Testis (tissue), 3 donors: ENCODE results near the gene FOXQ1. TPM values are rescaled to one million over a fixed set of nuclear protein-coding genes. Genes with fewer than 3 reads are reported as not detected.

Experiments used
- DNase-seq: peaks from one replicate; pipeline ENCODE4 v3.0.0-alpha.2; 2019
- H3K27ac ChIP-seq, 2 donors: fragments of 200-600 bp; sonication (generic); one replicate each; pipeline ENCODE4 v1.5.1; 2019
- H3K27me3 ChIP-seq: fragments of 200-600 bp; sonication (generic); one replicate; pipeline ENCODE4 v1.5.1; 2019
- H3K36me3 ChIP-seq: fragments of 200-600 bp; sonication (generic); one replicate; pipeline ENCODE4 v1.5.1; 2017; ENCODE audit warnings: low read depth; ENCODE audit errors: missing control alignments
- H3K4me1 ChIP-seq: fragments of 200-600 bp; sonication (generic); one replicate; pipeline ENCODE4 v1.5.1; 2019
- H3K4me3 ChIP-seq, 2 donors: fragments of 200-600 bp; sonication (generic); one replicate each; pipeline ENCODE4 v1.5.1; 2017 to 2019
- H3K9me3 ChIP-seq: fragments of 200-600 bp; sonication (generic); one replicate; pipeline ENCODE4 v1.5.1; 2017
- POLR2A ChIP-seq: fragments of 450-650 bp; IDR thresholded peaks from one replicate; pipeline ENCODE4 v1.6.1; 2017; ENCODE audit warnings: antibody characterized with exemption, mild to moderate bottlenecking, moderate library complexity
- WGBS, 2 donors: methylation state at CpG; one replicate each; pipeline ENCODE4 v1.1.5; 2018; 5-methylcytosine and 5-hydroxymethylcytosine counted together
- intact Hi-C: fragments of 100-400 bp; cut with DNase I; formaldehyde crosslinking; loops from one replicate; pipeline ENCODE4 v1.15.1; 2023; ENCODE audit warnings: low total_unique reads
- polyA plus RNA-seq: library from polyadenylated mRNA; stranded (reverse); fragments of 350-450 nt; fragmentation: Illumina TruSeq; extraction: RNeasy Lipid Tissue Mini Kit (QIAGEN cat#74804); gene quantifications from one replicate; pipeline ENCODE4 v1.2.3, GENCODE V29; 2014; ENCODE audit warnings: low read depth, low replicate concordance; ENCODE audit not compliant: insufficient read depth
- total RNA-seq, 2 donors: library from RNA; depleted of rRNA; stranded (reverse); fragments of >200 nt; gene quantifications; one replicate each; pipeline ENCODE4 v1.2.3, GENCODE V29; 2016
- TF ChIP-seq, protein P1 (sequence below), 3 experiments: fragments of 450-650 bp in 2 of 3; fragments of 200-600 bp in 1 of 3; sonication (generic) in 1 of 3; IDR thresholded peaks; one replicate each; pipeline ENCODE4 v1.5.1; 2016 to 2019; ENCODE audit warnings: antibody characterized with exemption in 3 of 3, mild to moderate bottlenecking in 2 of 3, moderate library complexity in 1 of 3

The FOXQ1 gene
- total and polyA plus RNA-seq, 3 donors from 2014 or later: 0.53 to 1.7 (median 1.7) TPM

GRCh38 chr6:1281746-1282145, 30.2 kb upstream of the FOXQ1 start:
- no peaks in the 10 kb centered on the region for H3K27me3 ChIP-seq
- TF ChIP-seq, protein P1, sequence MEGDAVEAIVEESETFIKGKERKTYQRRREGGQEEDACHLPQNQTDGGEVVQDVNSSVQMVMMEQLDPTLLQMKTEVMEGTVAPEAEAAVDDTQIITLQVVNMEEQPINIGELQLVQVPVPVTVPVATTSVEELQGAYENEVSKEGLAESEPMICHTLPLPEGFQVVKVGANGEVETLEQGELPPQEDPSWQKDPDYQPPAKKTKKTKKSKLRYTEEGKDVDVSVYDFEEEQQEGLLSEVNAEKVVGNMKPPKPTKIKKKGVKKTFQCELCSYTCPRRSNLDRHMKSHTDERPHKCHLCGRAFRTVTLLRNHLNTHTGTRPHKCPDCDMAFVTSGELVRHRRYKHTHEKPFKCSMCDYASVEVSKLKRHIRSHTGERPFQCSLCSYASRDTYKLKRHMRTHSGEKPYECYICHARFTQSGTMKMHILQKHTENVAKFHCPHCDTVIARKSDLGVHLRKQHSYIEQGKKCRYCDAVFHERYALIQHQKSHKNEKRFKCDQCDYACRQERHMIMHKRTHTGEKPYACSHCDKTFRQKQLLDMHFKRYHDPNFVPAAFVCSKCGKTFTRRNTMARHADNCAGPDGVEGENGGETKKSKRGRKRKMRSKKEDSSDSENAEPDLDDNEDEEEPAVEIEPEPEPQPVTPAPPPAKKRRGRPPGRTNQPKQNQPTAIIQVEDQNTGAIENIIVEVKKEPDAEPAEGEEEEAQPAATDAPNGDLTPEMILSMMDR (IDR thresholded peaks at IDR 0.05): no peak
- no peak for TF ChIP-seq POLR2A
- H3K36me3 ChIP-seq: no peaks in the 10 kb centered on the region
- no peak overlapping the region for H3K27ac ChIP-seq
- intact Hi-C loops: no loop called here
- no peak for DNase-seq
- H3K4me1 ChIP-seq: no peaks in the 10 kb centered on the region
- H3K4me3 ChIP-seq: no peak overlapping the region
- 83 to 84% methylated on average over 8 of the region's 8 CpGs for WGBS, 2 donors
- no peaks in the 10 kb centered on the region for H3K9me3 ChIP-seq

DNA sequence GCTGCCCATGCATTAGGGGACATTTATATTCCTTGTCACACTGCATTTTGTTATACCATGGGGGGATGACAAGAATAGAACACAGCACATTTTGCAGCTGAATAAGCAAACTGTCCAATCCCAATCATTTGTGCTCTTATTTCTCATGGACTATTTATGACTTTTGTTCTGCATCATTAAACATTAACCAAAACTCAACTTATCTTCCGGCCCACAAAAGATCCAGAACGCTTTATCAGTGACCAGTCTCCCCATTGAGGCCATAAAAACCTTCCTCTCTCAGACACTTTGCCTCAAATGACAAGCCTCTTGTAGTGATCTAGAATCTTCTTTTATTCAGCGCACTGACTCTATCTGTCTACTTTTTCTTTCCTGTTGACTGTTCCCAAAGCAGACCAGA, 28.4 kb upstream of the FOXQ1 start:
- intact Hi-C loops: no loop called here
- H3K4me1 ChIP-seq: no peaks in the 10 kb centered on the region
- no peak overlapping the region for H3K4me3 ChIP-seq
- TF ChIP-seq POLR2A: no peak
- no peak overlapping the region for H3K27ac ChIP-seq
- no peaks in the 10 kb centered on the region for H3K36me3 ChIP-seq
- H3K9me3 ChIP-seq: no peaks in the 10 kb centered on the region
- no peak for DNase-seq
- no peaks in the 10 kb centered on the region for H3K27me3 ChIP-seq
- WGBS, 2 donors: 52 to 59% methylated on average over 3 of the region's 3 CpGs

DNA sequence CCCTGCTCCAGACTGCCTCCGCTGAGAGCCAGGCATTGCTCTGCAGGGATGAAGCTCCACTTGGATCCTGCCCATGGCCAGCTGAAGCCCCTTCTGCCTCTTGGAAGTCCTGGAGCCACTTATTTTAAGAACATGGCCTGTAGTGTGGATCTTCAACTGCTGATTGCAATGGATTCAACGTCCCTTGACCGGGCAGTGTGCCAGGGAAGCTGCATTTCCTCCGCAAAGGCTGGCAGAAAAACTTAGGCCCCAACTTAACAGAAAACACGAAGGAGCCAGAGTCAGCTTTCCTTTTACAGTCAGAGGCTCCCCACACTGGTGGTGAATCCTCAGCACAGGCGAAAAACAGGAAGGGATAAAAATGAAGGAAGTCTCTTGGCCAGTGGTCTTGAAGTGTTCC, 26.3 kb upstream of the FOXQ1 start:
- Histone ChIP-seq H3K36me3 (no peaks in the 10 kb centered on the region), H3K4me3 (no peak overlapping the region), H3K27ac (no peak overlapping the region), H3K9me3 (no peaks in the 10 kb centered on the region), H3K4me1 (no peaks in the 10 kb centered on the region), H3K27me3 (no peaks in the 10 kb centered on the region)
- DNase-seq: no peak
- intact Hi-C loops: no loop called here
- 60 to 70% methylated on average over 6 of the region's 6 CpGs for WGBS, 2 donors
- no peak for TF ChIP-seq POLR2A
- TF ChIP-seq, protein P1 (IDR thresholded peaks at IDR 0.05): no peak

- TF ChIP-seq, protein P1 (IDR thresholded peaks at IDR 0.05): no peak
- no peak for TF ChIP-seq POLR2A
- no peak overlapping the region for H3K4me3 ChIP-seq
- no peaks in the 10 kb centered on the region for H3K27me3 ChIP-seq
- H3K9me3 ChIP-seq: no peaks in the 10 kb centered on the region
- no peaks in the 10 kb centered on the region for H3K4me1 ChIP-seq
- no peak for DNase-seq
- no peaks in the 10 kb centered on the region for H3K36me3 ChIP-seq
- WGBS, 2 donors: 39 to 52% methylated on average over 4 of the region's 4 CpGs
- intact Hi-C loops: no loop called here
- no peak overlapping the region for H3K27ac ChIP-seq
These were observed 25.9 kb upstream of the FOXQ1 start for GRCh38 chr6:1285956-1286355.

DNA sequence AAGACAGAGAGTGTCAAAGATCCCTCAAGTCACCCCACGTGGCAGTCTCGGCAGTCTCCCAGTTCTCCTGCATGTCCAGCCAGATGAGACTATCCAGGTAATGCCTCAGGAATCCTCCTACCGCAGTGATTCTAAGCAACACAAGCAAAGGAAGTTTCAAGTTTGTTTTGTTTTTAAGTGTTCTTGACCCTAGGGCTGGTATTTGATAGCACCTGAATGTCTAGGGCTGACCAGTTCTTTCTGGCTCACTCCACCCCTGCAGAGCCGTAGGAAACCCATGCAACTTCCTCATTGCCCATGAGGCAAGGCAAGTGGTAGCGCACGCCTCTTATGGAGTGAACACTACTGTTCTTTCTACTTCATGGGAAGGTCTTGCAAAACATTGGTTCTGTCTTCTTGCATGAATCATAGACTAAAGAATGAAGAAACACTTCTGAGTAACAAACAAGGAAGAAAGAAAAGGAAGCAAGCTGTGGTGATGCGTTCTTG, 24.8 kb upstream of the FOXQ1 start:
- WGBS, 2 donors: 96% methylated on average over 7 of the region's 7 CpGs
- Histone ChIP-seq H3K4me3 (no peak overlapping the region), H3K9me3 (no peaks in the 10 kb centered on the region), H3K27me3 (no peaks in the 10 kb centered on the region), H3K36me3 (no peaks in the 10 kb centered on the region), H3K4me1 (no peaks in the 10 kb centered on the region), H3K27ac (no peak overlapping the region)
- intact Hi-C loops: no loop called here
- no peak for TF ChIP-seq POLR2A
- no peak for DNase-seq

DNA sequence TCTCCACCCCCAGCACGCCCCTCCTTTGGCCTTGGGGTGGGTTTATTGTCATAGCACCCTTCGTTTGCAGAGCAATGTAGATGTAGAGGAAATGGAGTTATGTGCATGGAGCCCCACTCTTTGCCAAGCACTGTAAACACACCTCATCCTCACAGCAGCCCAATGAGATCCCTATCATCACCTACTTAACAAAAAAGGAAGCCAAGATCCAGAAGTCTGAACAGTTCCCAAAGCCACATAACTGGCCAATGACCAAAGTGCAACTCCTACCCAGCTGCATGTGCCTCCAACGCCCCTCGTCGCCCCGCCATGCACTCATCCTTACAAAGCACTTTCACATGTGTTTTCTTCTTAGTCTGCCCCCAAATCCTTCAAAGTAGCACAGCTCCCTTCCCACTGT, 21.8 kb upstream of the FOXQ1 start:
- no peaks in the 10 kb centered on the region for H3K9me3 ChIP-seq
- 76 to 82% methylated on average over 6 of the region's 6 CpGs for WGBS, 2 donors

More for the DNA sequence above, 21.8 kb upstream of the FOXQ1 start:
- no peaks in the 10 kb centered on the region for H3K4me1 ChIP-seq
- H3K36me3 ChIP-seq: no peaks in the 10 kb centered on the region
- no peak overlapping the region for H3K4me3 ChIP-seq
- H3K27me3 ChIP-seq: no peaks in the 10 kb centered on the region
- TF ChIP-seq, protein P1 (IDR thresholded peaks at IDR 0.05): no peak
- no peak for TF ChIP-seq POLR2A
- intact Hi-C loops: no loop called here
- DNase-seq: no peak
- H3K27ac ChIP-seq: no peak overlapping the region
